NCI-H1105 treated with DMSO at 0.1 percent for 48 hours (cell line): ENCODE results near the gene CAPRIN2.
A peak's percentile ranks its signal among the peaks of the same experiment; 100 is the strongest.

Experiments
- DNase-seq: peaks from one replicate; lab custom pipeline; 2025; lab: John Stamatoyannopoulos, UW

CAPRIN2 gene

GRCh38 chr12:30698346-30698745 is 56.4 kb downstream of the CAPRIN2 start:
- DNase-seq = no peak

GRCh38 chr12:30696943-30697342 is 57.8 kb downstream of the CAPRIN2 start:
- DNase-seq = no peak

GRCh38 chr12:30696486-30696885 is 58.3 kb downstream of the CAPRIN2 start:
- DNase-seq = no peak

- DNase-seq = no peak
These were observed 58.7 kb downstream of the CAPRIN2 start for GRCh38 chr12:30696103-30696408.

- peak; percentile 96 for DNase-seq
These were observed 59.3 kb downstream of the CAPRIN2 start, which contains the start of gene IPO8 for GRCh38 chr12:30695199-30696102. IPO8 (minus strand) TSS chr12:30695869; CDS start chr12:30695647, 222 bp downstream.

- DNase-seq = peak; percentile 71
These were observed 60.1 kb downstream of the CAPRIN2 start for GRCh38 chr12:30694412-30695198.

- DNase-seq = no peak
These were observed 62.3 kb downstream of the CAPRIN2 start for GRCh38 chr12:30692470-30692869.

GRCh38 chr12:30691122-30691879 is 63.5 kb downstream of the CAPRIN2 start:
- DNase-seq = no peak

GRCh38 chr12:30687265-30687986 is 67.3 kb downstream of the CAPRIN2 start:
- no peak for DNase-seq

GRCh38 chr12:30679241-30679640 is 75.5 kb downstream of the CAPRIN2 start:
- no peak for DNase-seq

- DNase-seq = no peak
These were observed 76.5 kb downstream of the CAPRIN2 start for GRCh38 chr12:30678221-30678620.

GRCh38 chr12:30661210-30661609 is 93.5 kb downstream of the CAPRIN2 start:
- DNase-seq = no peak
